Panc1 (cell line): ENCODE measurements around the gene ZBTB45. TPM values are rescaled to one million over a fixed set of nuclear protein-coding genes. Genes with fewer than 3 reads are reported as not detected.

Experiments used
- ATAC-seq: fragments of 200-7000 bp; cut with Tn5 transposase; 2 replicates; pipeline ENCODE4 v1.9.1; 2020; ENCODE audit warnings: mild to moderate bottlenecking, moderate library complexity
- BruUV-seq: library from RNA; stranded (reverse); fragments of 400-500 nt; replicated peaks from 2 replicates; lab custom pipeline; 2021; lab: Mats Ljungman, UMichigan
- CTCF ChIA-PET: fragments of 300-600 bp; sonication (Branson Sonifier 250); formaldehyde crosslinking; loops from one replicate; lab custom pipeline; 2022; ENCODE audit warnings: antibody characterized with exemption; lab: Charles Lee
- POLR2A ChIA-PET: fragments of 300-600 bp; sonication (Branson Sonifier 250); formaldehyde crosslinking; loops from one replicate; lab custom pipeline; 2022; ENCODE audit warnings: antibody characterized with exemption; lab: Charles Lee
- DNase-seq: peaks from one replicate; pipeline ENCODE4 v3.0.0-alpha.2; 2010; ENCODE audit warnings: low read depth, low spot score
- H3K27ac ChIP-seq: 2 replicates; pipeline ENCODE4 v1.5.1; 2011; ENCODE audit warnings: mild to moderate bottlenecking, low read length, inconsistent platforms
- H3K27me3 ChIP-seq: fragments of 200-500 bp; sonication (Bioruptor generic); 2 replicates; pipeline ENCODE4 v1.6.0; 2014; ENCODE audit warnings: low read length, inconsistent platforms; ENCODE audit not compliant: control insufficient read depth, insufficient read depth
- H3K36me3 ChIP-seq: fragments of 200-500 bp; sonication (Bioruptor generic); 2 replicates; pipeline ENCODE4 v1.5.1; 2014; ENCODE audit warnings: inconsistent platforms, mild to moderate bottlenecking, low read length, moderate library complexity; ENCODE audit not compliant: control insufficient read depth, insufficient read depth
- H3K4me1 ChIP-seq: 2 replicates; pipeline ENCODE4 v1.5.1; 2011; ENCODE audit warnings: inconsistent platforms, mild to moderate bottlenecking, low read length, moderate library complexity; ENCODE audit not compliant: control insufficient read depth, insufficient read depth
- H3K4me3 ChIP-seq, 2 experiments: 2 replicates each; pipeline ENCODE4 v1.5.1; 2011 to 2012; ENCODE audit warnings: low read depth in 2 of 2, low read length in 2 of 2, mild to moderate bottlenecking in 2 of 2, inconsistent platforms in 1 of 2, moderate library complexity in 1 of 2
- H3K9me3 ChIP-seq: fragments of 200-500 bp; sonication (Bioruptor generic); 2 replicates; pipeline ENCODE4 v1.5.1; 2014; ENCODE audit warnings: low read depth, mild to moderate bottlenecking, inconsistent platforms, low read length, moderate library complexity; ENCODE audit not compliant: control insufficient read depth, insufficient read depth
- POLR2AphosphoS5 ChIP-seq: IDR thresholded peaks from 2 replicates; pipeline ENCODE4 v1.6.1; 2012; ENCODE audit warnings: mild to moderate bottlenecking, low read depth, low read length, moderate library complexity
- SIN3A ChIP-seq: IDR thresholded peaks from 2 replicates; pipeline ENCODE4 v1.6.1; 2012; ENCODE audit warnings: low read depth, mild to moderate bottlenecking, low read length, moderate library complexity, borderline replicate concordance; ENCODE audit not compliant: insufficient read depth
- TCF7L2 ChIP-seq: IDR thresholded peaks from 2 replicates; pipeline ENCODE4 v1.6.1; 2011; ENCODE audit warnings: mild to moderate bottlenecking, low read depth, low read length, inconsistent platforms
- in situ Hi-C: cut with HindIII; loops from 2 replicates; pipeline ENCODE4 v1.10.0; 2016; ENCODE audit warnings: low sequenced_read_pairs, low pct_unique_long_range_greater_than_20kb
- intact Hi-C: fragments of 100-400 bp; cut with micrococcal nuclease; formaldehyde crosslinking; loops from one replicate; pipeline ENCODE4 v1.10.0; 2022; ENCODE audit not compliant: unreplicated experiment
- total RNA-seq: library from RNA; stranded (reverse); gene quantifications from one replicate; pipeline ENCODE4 v1.2.1, GENCODE V29; 2021; ENCODE audit not compliant: unreplicated experiment
- TF ChIP-seq, protein P1 (sequence below), 2 experiments: IDR thresholded peaks; 2 replicates each; pipeline ENCODE4 v1.6.1; 2011 to 2012; ENCODE audit warnings: low read depth in 2 of 2, control low read depth in 1 of 2, low read length in 1 of 2, mild to moderate bottlenecking in 1 of 2, moderate library complexity in 1 of 2; ENCODE audit not compliant: insufficient read depth in 1 of 2
- TF ChIP-seq, protein P2 (sequence below): fragments of 450-650 bp; IDR thresholded peaks from 2 replicates; pipeline ENCODE4 v1.5.1; 2017; ENCODE audit warnings: mild to moderate bottlenecking

ZBTB45 gene
- total RNA-seq, 1 experiment from 2014 or later = 24.7 TPM

DNA sequence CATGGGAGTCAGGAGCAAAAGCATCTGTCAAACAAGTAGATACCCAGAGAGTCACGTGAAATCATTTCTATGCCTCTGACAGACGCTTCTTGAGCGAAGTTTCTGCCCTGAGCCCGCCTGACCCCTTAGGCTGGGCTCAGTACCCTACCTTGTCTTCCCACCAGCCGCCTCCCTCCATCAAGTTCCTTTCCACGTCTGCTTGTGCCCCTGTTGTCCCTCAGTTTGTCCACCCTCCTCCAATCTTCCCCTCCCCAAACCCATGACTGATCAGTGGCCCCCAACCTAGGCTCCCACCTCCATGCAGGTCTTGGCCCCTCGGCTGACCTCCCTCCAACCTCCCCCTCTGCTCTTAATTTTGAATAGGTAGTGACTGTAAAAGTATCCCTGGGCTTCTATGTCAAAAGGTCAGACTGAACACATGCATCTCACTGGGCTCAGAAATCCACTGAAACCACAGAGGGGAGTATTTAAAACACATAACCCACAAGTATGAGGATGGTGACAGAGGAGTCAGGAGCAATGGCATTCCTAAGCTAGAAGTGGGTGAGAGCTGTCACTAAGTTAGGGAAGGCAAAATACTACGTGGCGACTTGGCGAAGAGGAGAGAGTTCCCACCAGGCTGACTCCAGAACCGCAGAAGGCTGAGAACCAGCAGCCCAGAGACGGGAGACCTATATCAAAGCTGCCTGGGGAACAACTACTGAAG lies 45.2 kb downstream of the ZBTB45 start:
- Histone ChIP-seq H3K4me1 (peaks cover 14% of the 10 kb centered on the region), H3K27ac (peak overlapping the region; percentile 92), H3K36me3 (no peaks in the 10 kb centered on the region), H3K4me3 (peak overlapping the region; percentile 76 to 78), H3K27me3 (no peaks in the 10 kb centered on the region), H3K9me3 (no peaks in the 10 kb centered on the region)
- POLR2A ChIA-PET = no interaction called here
- CTCF ChIA-PET = no interaction called here
- in situ Hi-C loops = no loop called here
- no peak for ATAC-seq
- TF ChIP-seq SIN3A (no peak), TCF7L2 (no peak), POLR2AphosphoS5 (no peak; the same call in 1 of the 2 replicates)
- TF ChIP-seq, protein P1, sequence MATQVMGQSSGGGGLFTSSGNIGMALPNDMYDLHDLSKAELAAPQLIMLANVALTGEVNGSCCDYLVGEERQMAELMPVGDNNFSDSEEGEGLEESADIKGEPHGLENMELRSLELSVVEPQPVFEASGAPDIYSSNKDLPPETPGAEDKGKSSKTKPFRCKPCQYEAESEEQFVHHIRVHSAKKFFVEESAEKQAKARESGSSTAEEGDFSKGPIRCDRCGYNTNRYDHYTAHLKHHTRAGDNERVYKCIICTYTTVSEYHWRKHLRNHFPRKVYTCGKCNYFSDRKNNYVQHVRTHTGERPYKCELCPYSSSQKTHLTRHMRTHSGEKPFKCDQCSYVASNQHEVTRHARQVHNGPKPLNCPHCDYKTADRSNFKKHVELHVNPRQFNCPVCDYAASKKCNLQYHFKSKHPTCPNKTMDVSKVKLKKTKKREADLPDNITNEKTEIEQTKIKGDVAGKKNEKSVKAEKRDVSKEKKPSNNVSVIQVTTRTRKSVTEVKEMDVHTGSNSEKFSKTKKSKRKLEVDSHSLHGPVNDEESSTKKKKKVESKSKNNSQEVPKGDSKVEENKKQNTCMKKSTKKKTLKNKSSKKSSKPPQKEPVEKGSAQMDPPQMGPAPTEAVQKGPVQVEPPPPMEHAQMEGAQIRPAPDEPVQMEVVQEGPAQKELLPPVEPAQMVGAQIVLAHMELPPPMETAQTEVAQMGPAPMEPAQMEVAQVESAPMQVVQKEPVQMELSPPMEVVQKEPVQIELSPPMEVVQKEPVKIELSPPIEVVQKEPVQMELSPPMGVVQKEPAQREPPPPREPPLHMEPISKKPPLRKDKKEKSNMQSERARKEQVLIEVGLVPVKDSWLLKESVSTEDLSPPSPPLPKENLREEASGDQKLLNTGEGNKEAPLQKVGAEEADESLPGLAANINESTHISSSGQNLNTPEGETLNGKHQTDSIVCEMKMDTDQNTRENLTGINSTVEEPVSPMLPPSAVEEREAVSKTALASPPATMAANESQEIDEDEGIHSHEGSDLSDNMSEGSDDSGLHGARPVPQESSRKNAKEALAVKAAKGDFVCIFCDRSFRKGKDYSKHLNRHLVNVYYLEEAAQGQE (IDR thresholded peaks at IDR 0.05; ENCODE audit: insufficient read depth in 1 of 2, low read depth in 2 of 2, low read length in 1 of 2) = no peak
- TF ChIP-seq, protein P2, sequence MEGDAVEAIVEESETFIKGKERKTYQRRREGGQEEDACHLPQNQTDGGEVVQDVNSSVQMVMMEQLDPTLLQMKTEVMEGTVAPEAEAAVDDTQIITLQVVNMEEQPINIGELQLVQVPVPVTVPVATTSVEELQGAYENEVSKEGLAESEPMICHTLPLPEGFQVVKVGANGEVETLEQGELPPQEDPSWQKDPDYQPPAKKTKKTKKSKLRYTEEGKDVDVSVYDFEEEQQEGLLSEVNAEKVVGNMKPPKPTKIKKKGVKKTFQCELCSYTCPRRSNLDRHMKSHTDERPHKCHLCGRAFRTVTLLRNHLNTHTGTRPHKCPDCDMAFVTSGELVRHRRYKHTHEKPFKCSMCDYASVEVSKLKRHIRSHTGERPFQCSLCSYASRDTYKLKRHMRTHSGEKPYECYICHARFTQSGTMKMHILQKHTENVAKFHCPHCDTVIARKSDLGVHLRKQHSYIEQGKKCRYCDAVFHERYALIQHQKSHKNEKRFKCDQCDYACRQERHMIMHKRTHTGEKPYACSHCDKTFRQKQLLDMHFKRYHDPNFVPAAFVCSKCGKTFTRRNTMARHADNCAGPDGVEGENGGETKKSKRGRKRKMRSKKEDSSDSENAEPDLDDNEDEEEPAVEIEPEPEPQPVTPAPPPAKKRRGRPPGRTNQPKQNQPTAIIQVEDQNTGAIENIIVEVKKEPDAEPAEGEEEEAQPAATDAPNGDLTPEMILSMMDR = no peak
- intact Hi-C loops = no loop called here
- no TSS peak for BruUV-seq
- DNase-seq = no peak

DNA sequence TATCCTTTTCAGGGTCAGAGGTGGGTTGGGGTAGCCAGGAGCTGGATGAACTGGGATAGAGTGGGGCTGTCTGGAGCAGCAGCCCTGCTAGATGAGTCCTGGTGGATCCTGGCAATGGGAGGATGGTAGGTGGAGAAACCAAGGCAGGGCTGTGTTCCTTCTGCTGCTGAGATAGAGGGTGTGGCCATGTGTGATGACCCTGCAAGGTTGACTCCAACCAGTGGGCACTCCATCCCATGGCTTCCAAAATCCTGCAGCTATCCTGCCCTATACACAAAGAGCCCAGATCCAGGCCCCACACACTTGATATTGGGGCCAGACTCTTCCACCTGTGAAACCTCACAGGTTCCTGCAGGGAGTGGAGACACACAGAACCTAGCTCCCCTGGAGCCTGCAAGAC lies 45.8 kb downstream of the ZBTB45 start:
- in situ Hi-C loops (no loop called here), intact Hi-C loops (no loop called here)
- H3K4me1 ChIP-seq = peaks cover 14% of the 10 kb centered on the region
- no peaks in the 10 kb centered on the region for H3K36me3 ChIP-seq
- POLR2A ChIA-PET = interaction anchor here (0.6 kb wide), 1 partner anchor 37 kb away, joined by 3 read pairs; no protein-coding TSS in a partner anchor
- no peak for TF ChIP-seq SIN3A
- TF ChIP-seq POLR2AphosphoS5 = 0 out of 2 replicates have a peak, but pooled peaks have one; percentile 21
- no peak overlapping the region for H3K4me3 ChIP-seq
- ATAC-seq (no peak), DNase-seq (no peak)
- H3K27ac ChIP-seq = no peak overlapping the region
- no peaks in the 10 kb centered on the region for H3K27me3 ChIP-seq
- no TSS peak for BruUV-seq
- H3K9me3 ChIP-seq = no peaks in the 10 kb centered on the region
- CTCF ChIA-PET = no interaction called here

DNA sequence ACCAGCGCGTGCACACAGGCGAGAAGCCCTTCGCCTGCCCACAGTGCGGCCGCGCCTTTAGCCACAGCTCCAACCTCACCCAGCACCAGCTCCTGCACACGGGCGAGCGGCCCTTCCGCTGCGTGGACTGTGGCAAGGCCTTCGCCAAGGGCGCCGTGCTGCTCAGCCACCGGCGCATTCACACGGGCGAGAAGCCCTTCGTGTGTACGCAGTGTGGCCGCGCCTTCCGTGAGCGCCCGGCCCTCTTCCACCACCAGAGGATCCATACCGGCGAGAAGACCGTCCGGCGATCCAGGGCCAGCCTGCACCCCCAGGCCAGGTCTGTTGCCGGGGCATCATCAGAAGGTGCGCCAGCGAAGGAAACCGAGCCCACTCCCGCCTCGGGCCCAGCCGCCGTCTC lies 47.9 kb downstream of the ZBTB45 start:
- no peaks in the 10 kb centered on the region for H3K9me3 ChIP-seq
- in situ Hi-C loops = no loop called here
- no TSS peak for BruUV-seq
- no peaks in the 10 kb centered on the region for H3K36me3 ChIP-seq
- DNase-seq (no peak), ATAC-seq (no peak)
- no peak overlapping the region for H3K27ac ChIP-seq
- peaks cover 10% of the 10 kb centered on the region for H3K4me1 ChIP-seq
- ChIA-PET POLR2A (no interaction called here), CTCF (no interaction called here)
- intact Hi-C loops = no loop called here
- no peaks in the 10 kb centered on the region for H3K27me3 ChIP-seq
- no peak for TF ChIP-seq POLR2AphosphoS5
- no peak for TF ChIP-seq SIN3A
- TF ChIP-seq, protein P1 (IDR thresholded peaks at IDR 0.05; ENCODE audit: insufficient read depth in 1 of 2, low read depth in 2 of 2, low read length in 1 of 2) = no peak
- TF ChIP-seq, protein P2 = no peak
- no peak for TF ChIP-seq TCF7L2
- H3K4me3 ChIP-seq = no peak overlapping the region
